Upper lobe of right lung (tissue), 1 donor: ENCODE results near the gene KRT2. TPM values are rescaled to one million over a fixed set of nuclear protein-coding genes. Genes with fewer than 3 reads are reported as not detected.

Experiments used
- ATAC-seq: fragments of 200-7000 bp; cut with Tn5 transposase; one replicate; pipeline ENCODE4 v1.9.1; 2020; ENCODE audit warnings: mild to moderate bottlenecking, moderate library complexity
- DNase-seq: peaks from one replicate; pipeline ENCODE4 v3.0.0-alpha.2; 2020
- H3K27ac ChIP-seq: fragments of 200-600 bp; one replicate; pipeline ENCODE4 v1.8.0; 2022
- H3K27me3 ChIP-seq: fragments of 200-600 bp; one replicate; pipeline ENCODE4 v1.8.0; 2022; ENCODE audit warnings: mild to moderate bottlenecking
- H3K36me3 ChIP-seq: fragments of 200-600 bp; one replicate; pipeline ENCODE4 v1.8.0; 2022
- H3K4me1 ChIP-seq: fragments of 200-600 bp; one replicate; pipeline ENCODE4 v1.8.0; 2022
- H3K4me3 ChIP-seq: fragments of 200-600 bp; one replicate; pipeline ENCODE4 v1.8.0; 2022; ENCODE audit warnings: mild to moderate bottlenecking
- H3K9me3 ChIP-seq: fragments of 200-600 bp; one replicate; pipeline ENCODE4 v1.8.0; 2022
- CTCF ChIP-seq: fragments of 200-600 bp; IDR thresholded peaks from one replicate; pipeline ENCODE4 v1.8.0; 2022; ENCODE audit warnings: antibody characterized with exemption
- intact Hi-C: fragments of 100-400 bp; cut with DNase I; formaldehyde crosslinking; loops from one replicate; pipeline ENCODE4 v1.11.0; 2022
- total RNA-seq: library from RNA; stranded (reverse); fragmentation: NEBNext Ultra II Directional; extraction: Animal tissue kit (Norgen Biotek cat#: 25700); gene quantifications from one replicate; pipeline ENCODE4 v1.2.1, GENCODE V29; 2021
- donor health status: DM: no; HTN: yes; CAD: no; lungs with severe emphysema.

Gene KRT2
- total RNA-seq, 1 donor from 2014 or later: not detected

GRCh38 chr12:52688481-52688880 lies 36.5 kb upstream of the KRT2 start:
- Histone ChIP-seq H3K9me3 (no peaks in the 10 kb centered on the region), H3K27me3 (peaks cover 36% of the 10 kb centered on the region), H3K27ac (no peak overlapping the region), H3K4me3 (no peak overlapping the region), H3K4me1 (peaks cover 8% of the 10 kb centered on the region), H3K36me3 (no peaks in the 10 kb centered on the region)
- no peak for ATAC-seq
- DNase-seq: no peak
- no peak for TF ChIP-seq CTCF
- intact Hi-C loops: no loop called here

- DNase-seq: no peak
- Histone ChIP-seq H3K27ac (no peak overlapping the region), H3K4me3 (no peak overlapping the region), H3K36me3 (no peaks in the 10 kb centered on the region), H3K27me3 (peaks cover 36% of the 10 kb centered on the region), H3K4me1 (peaks cover 8% of the 10 kb centered on the region), H3K9me3 (no peaks in the 10 kb centered on the region)
- no peak for TF ChIP-seq CTCF
- intact Hi-C loops: no loop called here
- peak; percentile 25 for ATAC-seq
Observed at GRCh38 chr12:52687497-52688385, 35.7 kb upstream of the KRT2 start.

- Histone ChIP-seq H3K27me3 (peaks cover 36% of the 10 kb centered on the region), H3K27ac (no peak overlapping the region), H3K9me3 (no peaks in the 10 kb centered on the region), H3K4me3 (no peak overlapping the region), H3K36me3 (no peaks in the 10 kb centered on the region), H3K4me1 (peaks cover 8% of the 10 kb centered on the region)
- ATAC-seq (no peak), DNase-seq (no peak)
- intact Hi-C loops: no loop called here
- no peak for TF ChIP-seq CTCF
Observed at GRCh38 chr12:52686756-52687487, 34.9 kb upstream of the KRT2 start.

- intact Hi-C loops: no loop called here
- DNase-seq (no peak), ATAC-seq (no peak)
- no peaks in the 10 kb centered on the region for H3K36me3 ChIP-seq
- no peak overlapping the region for H3K4me3 ChIP-seq
- no peak overlapping the region for H3K27ac ChIP-seq
- no peak for TF ChIP-seq CTCF
- H3K4me1 ChIP-seq: peaks cover 3% of the 10 kb centered on the region
- H3K27me3 ChIP-seq: peaks cover 36% of the 10 kb centered on the region
- H3K9me3 ChIP-seq: no peaks in the 10 kb centered on the region
Observed at GRCh38 chr12:52686063-52686462, 34.1 kb upstream of the KRT2 start.

GRCh38 chr12:52685406-52685890 lies 33.4 kb upstream of the KRT2 start:
- ATAC-seq (no peak), DNase-seq (no peak)
- H3K4me3 ChIP-seq: no peak overlapping the region
- intact Hi-C loops: no loop called here
- H3K4me1 ChIP-seq: no peaks in the 10 kb centered on the region
- no peak for TF ChIP-seq CTCF
- H3K36me3 ChIP-seq: no peaks in the 10 kb centered on the region
- H3K9me3 ChIP-seq: no peaks in the 10 kb centered on the region
- peaks cover 30% of the 10 kb centered on the region for H3K27me3 ChIP-seq
- H3K27ac ChIP-seq: no peak overlapping the region
